Hindlimb muscle (tissue), 1 donor: ENCODE data around the gene CAMKMT. TPM values are rescaled to one million over a fixed set of nuclear protein-coding genes. Genes with fewer than 3 reads are reported as not detected.
A peak's percentile ranks its signal among the peaks of the same experiment; 100 is the strongest.
"Not testable (repeated sequence)": the region's sequence is repeated elsewhere in the genome, so short reads cannot be mapped to it uniquely, and the experiment has no call there.

Source experiments
- DNase-seq: peaks from one replicate; pipeline ENCODE4 v3.0.0-alpha.2; 2013
- polyA plus RNA-seq: library from polyadenylated mRNA; unstranded; fragments of 120-200 nt; gene quantifications from one replicate; pipeline ENCODE4 v1.2.1, GENCODE V29; 2013; ENCODE audit not compliant: insufficient read length

CAMKMT gene
- polyA plus RNA-seq, 1 donor = 4.3 TPM

DNA sequence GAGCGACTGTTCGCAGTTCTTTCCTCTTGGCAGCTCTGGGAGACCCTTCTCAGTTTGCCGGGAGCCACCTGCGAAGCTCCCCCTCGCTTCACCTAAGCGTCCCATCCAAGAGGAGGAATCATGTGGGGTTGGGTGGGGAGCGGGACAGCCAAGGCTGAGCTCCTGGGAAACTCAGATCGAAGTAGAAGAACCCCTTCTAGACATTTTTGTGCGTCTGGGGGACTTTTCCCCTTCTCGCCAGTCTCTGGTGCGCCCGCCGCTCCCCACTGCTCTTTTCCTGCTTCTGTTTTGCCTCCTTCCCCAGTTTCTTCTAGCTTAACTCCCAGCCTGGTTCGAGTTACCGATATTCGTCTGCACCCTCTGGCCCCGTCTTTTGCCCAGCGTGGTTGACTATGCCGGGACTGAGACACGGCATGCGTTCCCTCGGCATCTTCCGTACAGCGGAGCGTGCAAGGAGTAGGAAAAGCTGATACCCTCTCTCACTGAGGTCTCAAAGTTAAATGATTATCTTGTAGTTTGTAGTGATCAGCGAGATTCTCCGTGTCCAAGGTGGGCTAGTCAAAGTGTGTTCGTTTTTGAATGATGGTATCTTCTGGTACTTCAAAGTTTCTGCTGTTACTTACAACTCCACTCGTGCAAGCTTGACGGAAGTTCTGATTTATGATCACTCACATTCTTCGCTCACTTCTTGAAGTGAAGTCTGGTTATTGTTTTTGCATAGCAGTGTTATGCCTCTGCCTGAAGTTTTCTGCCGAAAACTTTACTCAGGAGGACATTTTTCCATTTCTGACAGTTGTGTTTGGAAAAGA is 664 bp downstream of the CAMKMT start:
- peak; percentile 44 for DNase-seq

DNA sequence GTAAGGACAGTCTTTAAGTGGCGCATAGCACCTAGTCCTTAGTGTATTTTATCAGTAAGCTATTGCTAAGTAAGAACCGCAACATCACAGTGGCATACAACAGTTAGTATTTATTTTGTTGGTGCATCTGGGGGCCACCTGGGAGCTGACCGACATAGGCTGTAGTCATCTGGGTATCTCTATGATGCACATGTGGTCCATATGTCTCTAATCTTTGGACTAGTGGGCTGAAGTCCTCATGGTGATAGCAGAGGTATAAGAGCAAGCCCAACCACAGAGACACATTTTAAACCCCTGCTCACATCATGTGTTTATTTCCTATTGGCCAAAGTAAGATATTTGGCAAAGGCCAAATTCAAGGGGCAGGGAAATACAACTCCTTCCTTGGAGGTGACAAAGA is 2.9 kb downstream of the CAMKMT start:
- no peak for DNase-seq

DNA sequence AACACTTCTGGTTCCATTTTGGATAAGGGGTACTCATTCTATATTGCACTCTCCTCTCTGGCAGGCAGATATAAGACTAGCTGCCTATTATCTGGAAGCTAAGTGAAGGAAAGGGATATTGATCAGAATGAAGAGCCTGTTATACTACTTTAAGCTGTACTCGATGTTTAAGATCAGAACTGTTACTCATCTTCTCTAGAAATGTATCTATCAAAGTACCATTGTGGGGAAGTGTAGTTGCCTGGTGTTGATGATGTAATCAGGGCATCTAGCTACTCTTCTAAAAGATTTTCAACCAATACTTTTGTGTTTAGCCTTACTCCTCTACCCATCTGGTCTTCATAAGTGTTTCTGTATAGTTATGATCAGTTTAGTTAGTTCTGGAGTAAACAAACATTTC is 5.8 kb downstream of the CAMKMT start:
- DNase-seq = no peak

DNA sequence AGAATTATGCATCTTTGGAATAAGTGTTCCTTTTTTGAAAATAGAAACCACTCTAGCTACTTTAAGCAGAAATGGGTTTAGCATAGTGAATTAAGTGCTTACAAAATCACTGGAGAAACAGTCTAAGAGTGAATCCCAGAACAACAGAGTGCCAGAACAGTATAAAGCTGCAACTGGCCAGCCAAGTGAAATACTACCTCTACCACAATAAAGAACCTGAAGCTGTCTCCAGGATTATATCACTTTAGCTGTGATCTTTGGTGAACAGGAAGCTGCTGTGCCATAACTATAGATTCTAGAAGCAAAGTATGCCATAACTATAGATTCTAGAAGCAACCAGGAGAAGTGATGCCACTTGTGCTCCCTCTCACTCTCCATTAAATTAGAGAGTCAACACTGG is 7.6 kb downstream of the CAMKMT start:
- DNase-seq = no peak

DNA sequence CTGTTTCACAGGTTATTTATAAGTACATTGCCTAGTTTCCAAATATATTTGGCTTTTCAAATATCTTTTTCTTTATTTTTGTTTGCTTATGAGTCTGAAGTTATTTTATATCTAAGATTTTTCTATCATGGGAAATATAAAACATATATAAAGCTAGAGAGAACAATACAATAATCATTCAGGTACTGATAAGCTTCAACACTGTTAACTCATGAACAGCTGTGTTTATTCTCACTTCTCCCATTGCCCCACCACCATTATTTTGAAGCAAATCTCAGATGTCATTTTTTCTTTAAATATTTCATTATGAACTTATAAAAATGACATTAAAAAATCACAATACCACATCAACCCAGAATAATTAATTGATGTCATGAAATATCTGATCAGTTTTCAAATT is 9.7 kb downstream of the CAMKMT start:
- no peak for DNase-seq

DNA sequence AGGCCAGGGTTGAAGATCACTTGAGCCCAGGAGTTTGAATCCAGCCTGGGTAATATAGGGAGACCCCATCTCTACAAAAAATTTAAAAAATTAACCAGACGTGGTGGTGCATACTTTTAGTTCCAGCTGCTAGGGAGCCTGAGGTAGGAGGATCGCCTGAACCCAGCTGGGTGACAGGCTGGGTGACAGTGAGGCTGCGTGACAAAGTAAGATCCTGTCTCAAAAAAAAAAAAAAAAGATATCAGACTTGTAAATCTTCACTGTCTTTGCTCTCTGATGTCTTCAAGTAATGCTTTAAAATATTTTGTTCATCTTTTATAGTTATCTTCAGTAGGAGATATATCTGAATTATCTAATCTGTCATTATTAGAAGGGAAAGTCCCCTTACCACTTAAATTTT is 10.5 kb downstream of the CAMKMT start:
- DNase-seq = no peak

DNA sequence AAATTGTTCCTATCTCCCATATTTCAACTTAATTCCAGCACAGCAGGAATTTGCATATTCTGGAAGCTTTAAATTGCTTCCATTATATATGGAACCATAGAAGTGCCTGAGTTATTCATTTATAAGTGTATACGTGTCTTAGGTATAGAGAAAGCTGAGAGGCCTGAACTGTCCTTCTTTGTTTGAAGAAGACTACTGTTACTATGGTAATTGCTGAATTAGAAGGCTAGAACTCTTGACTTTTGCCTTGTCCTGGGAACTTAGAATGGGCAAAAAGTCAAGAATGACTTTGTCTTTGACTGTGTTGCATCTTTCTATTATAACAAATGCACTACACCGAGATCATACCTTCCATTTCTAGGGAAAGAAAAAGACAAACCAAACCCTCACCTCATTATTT is 15.7 kb downstream of the CAMKMT start:
- DNase-seq = no peak

DNA sequence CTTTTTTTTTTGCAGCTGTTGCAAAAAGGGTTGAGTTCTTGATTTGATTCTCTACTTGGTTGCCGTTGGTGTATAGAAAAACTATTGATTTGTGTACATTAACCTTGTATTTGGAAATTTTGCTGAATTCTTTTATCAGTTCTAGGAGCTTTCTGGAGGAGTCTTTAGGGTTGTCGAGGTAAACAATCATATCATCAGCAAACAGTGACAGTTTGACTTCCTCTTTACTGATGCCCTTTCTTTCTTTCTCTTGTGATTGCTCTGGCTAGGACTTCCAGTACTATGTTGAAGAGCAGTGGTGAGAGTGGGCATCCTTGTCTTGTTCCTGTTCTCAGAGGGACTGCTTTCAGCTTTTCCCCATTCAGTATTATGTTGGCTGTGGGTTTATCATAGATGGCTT is 23.5 kb downstream of the CAMKMT start:
- not testable (repeated sequence) for DNase-seq

DNA sequence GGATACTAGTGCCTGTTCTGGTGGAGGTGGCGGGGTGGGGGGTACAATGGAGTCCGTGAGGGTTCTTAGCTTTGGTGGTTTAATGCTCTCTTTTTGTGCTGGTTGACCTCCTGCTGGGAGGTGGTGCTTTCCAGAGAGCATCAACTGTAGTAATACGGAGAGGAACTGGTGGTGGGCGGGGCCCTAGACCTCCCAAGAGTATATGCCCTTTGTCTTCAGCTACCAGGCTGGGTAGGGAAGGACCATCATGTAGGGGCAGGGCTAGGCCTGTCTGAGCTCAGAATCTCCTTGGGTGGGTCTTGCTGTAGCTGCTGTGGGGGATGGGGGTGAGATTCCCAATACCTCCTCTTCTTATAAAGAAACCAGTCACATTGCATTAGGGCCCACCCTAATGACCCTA is 27.1 kb downstream of the CAMKMT start:
- DNase-seq = no peak

DNA sequence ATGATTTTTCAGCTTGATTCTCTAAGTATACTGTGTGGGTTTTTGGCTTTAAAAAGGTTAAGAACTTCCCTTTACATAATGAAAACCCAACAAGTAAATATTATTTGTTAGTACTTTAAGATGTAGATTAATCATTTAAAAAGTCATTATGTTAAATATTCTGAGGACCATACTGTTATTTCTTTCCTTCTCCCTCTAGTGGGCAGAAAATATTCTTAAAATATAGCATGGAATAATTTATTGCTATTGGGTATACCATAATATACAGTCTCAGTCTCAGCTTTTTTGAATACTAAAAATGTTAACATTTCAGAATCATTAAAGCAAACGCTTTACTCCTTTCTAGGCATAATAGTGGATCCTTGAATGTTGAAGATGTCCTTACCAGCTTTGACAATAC is 28.1 kb downstream of the CAMKMT start:
- DNase-seq = no peak

DNA sequence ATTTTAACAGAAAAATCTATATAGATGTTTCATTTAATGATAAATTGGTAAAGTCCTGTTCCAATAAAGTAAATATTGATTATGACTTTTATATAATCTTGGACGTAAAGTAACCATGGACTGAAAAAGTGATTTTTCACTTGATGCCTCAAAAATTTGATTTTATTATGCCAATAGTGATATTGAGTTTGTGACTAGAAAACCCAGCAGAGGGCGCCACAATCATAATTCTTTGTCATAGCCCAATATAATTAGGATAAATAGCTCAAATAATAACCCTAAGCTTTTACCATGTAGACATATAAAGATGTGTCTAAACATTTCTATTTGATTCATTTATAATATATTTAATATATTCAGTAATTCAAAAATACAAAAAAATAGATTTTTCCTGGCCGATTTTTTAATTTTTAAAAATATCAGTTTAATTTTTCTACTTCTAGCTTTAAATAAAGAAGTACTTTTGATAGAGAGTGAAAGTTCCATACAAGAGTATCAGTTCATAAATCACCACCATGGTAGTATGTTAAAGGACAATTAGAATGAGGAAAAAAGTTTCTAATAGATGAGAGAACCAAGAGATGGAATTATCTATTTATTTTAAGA is 30.7 kb downstream of the CAMKMT start:
- peak; percentile 12 for DNase-seq

DNA sequence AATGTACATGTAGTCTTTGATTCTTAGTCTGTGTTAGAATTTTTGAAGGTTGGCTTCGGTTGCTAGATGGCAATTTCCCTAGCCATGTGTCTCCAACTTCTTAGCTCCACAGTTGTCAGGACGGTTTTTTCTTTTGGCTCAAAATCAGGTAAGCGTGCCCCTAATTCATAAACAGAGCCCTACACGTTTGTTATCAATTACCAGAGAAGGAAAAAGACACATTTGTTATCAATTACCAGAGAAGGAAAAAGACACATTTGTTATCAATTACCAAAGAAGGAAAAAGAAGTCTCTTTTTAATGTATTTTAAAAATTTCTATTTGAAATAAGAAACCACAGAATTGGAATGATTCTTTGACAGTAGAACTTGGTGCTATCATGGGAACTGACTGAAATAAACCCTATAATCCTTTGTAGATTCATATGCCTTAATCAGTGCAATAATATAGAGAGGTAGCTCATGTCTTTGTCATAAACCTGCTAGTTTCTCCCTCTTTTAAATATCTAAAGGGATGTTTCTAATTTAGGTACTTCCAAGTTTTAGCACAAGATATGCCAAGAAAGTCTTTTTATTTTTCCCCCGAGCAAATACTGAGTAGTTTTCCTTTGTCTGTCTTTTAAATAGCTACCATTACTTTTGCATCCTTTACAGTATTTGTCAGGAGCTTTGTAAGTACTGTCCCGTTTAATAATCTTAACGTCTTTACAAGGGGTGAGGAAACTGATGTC is 35.9 kb downstream of the CAMKMT start:
- DNase-seq = peak; percentile 13

DNA sequence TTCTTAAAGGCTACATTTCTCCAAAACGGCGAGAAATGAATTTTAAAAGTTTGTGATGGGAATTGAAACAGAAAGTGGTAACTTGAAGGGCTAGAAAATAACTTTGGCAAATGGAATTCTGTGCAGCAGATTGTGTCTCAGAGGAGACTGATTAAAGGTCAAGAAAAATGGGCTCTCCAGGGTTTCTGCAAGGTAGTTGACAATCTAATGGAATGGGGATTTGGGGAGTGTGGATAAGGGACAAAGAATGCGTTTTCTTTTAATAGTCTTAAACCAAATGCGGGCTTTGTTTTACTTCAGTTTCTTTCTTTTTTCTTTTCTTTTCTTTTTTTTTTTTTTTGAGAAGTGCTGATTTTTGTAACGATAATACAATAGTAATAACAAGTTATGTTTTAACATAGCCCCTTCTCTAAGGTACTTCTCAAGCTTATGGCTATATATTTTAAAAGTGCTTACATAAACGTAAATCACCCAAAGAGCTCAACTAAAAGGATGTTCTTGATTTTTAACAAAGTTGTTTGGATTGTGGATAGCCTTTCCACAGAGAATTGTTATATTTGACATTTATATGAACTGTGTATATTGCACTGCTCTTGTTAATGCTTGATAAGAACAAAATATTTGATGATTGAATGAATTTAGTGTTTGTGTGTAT is 36.6 kb downstream of the CAMKMT start:
- no peak for DNase-seq

DNA sequence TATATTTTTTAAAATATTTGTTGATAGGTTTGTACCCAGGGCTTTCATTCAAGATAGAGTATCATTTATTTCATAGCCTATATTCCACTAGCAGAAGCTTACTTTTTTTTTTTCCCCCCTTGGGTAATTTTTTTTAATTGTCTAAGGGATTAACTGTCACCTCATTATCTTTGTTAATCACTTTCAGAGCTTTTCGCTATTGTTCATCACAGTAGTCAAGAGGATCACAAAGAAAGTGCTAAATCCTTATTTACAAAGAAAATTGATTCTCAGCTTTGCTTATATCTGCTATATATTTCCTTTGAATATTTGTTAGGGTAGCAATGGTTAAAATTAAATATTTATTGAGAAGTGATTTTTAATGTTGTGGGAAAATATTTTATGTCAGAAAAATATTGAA is 59.0 kb downstream of the CAMKMT start:
- DNase-seq = no peak

DNA sequence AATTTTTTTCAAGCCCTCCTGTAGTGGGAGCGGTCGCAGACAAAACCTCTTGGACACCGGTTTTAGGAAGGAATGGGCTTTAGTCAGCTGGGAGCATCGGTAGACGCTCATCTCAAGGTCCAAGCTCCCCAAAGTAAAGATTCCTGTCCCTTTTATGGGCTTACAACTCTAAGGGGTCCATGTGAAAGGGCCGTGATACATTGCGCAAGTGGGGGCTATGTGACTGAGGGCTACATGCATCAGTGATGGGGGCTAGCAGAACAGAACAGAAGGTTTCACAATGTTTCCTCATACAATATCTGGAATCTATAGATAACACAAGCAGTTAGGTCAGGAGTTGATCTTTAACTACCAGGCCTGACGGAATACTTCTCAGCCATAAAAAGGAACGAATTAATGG is 62.5 kb downstream of the CAMKMT start:
- DNase-seq = no peak

DNA sequence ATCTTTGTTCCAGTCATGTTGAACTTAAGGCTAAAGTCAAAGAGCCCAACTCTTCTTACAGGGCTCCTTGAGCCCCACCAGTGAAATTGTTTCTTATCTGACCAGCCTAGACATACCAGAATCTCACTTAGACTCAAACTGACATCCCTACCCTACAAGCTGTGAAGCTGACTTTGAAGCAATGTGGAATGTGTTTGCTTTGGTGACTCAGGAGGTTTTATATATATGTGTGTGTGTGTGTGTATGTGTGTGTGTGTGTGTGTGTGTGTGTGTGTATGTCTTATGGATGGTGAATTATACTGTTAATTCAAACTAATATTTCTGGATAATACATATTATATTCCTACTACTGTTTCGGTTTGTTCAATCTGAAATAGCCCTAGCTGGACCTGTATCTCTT is 67.3 kb downstream of the CAMKMT start:
- no peak for DNase-seq

DNA sequence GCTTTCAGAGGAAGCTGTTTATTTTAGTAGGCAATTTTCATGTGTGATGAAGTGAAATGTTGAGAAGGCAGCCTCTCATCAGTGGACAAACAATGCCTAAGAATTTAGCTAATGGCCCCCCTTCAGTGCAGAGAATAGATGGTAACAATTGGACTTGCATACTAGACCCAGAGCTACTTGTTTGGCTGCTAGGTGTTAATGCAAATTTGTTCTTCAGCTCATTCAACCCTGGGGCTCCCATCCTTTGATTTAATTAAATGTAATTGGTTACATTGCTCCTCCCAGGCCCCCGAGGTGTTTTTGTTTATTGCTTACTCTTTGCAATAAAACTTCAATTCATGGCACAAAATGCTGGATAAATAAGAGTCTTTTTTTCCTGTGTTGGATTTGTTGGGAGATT is 68.6 kb downstream of the CAMKMT start:
- DNase-seq = no peak

DNA sequence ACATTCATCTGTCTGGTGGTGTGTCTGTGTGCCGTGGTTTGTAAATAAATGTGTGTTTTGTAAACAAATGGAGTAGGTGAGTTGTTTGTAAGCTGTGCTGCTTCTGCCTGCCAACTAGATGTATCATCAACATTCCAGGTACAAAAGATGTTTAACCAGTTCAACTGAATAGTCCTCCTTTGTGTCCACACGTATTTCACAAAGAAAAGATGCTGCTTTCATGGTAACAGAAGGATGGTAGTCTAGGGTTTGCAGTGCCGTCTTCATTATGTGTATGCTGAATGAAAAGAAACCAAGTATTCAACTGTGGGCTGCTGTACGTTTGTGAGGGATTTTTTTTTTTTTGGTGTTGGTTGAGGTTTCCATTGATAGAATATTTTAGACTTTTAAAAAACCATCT is 72.1 kb downstream of the CAMKMT start:
- no peak for DNase-seq

DNA sequence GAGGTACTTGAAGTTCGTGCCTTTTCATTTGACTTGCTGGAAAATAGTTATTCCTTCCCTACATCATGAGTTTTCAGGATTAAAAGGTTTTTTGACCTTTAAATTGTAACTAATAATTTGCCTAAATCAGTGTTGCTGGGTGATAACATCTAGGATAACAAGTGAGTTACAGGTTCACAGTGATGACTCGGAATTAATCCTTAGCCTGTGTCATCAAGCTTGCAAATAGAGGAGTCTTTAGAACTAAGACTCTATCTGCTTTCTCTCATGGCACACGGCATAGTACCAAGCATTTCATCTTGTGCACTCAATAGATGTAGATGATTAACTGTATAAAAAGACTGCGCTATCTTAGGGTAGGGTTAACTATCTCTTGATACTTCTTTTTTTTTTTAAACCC is 79.5 kb downstream of the CAMKMT start:
- no peak for DNase-seq

DNA sequence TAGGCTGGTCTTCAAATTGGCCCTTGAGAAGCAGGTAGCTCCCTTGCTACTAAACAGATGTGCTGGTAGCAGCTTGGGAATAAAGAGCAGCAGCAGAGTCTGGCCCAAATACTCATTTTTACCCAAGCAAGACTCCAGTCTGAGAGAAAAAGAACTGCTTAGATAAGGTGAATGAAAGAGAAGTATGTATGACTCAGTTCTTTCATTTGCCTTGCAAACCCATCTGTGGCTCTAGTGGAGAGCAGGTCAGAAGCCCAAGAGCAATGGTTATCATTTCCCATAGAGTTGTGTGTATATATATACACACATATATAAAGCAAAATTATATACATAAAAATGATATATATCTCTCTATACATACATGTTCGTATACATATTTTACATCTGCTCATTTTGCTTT is 80.3 kb downstream of the CAMKMT start:
- no peak for DNase-seq

DNA sequence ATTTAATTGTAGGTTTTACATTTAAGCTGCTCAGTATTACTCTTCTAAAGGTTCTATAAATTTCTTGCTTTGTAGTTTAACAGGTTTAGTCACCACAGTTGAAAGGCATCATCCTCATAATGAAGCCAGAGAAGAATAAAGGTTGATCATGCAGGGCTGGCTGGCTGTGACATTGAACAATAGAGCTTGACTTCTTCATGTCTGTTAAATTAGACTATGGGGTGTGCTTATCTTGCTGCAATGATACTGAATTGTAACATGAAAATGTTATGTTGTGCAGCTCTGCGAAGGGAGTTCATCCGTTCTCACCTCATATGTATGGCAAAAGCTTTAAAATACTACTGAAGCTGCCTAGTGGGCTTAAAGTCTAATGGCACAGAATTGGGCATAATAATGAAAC is 81.8 kb downstream of the CAMKMT start:
- no peak for DNase-seq

DNA sequence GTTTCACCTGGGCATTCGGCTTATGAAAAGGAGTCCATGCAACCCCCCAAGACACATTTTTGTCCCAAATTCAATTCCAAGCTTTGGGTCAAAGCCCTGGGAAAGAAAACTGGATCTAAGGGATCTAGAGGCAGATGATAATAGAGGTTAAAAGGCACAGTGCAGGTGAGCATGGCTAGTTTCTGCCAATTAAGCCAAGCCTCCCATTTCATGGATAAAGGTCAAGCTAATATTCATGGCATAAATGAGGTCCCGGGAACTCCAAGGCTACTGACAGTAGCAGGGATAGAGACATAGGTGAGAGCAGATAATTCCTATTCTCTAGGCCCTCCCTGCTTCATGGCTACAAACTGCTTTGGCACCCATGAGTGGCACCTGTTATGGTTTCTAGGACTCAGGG is 83.1 kb downstream of the CAMKMT start:
- no peak for DNase-seq

DNA sequence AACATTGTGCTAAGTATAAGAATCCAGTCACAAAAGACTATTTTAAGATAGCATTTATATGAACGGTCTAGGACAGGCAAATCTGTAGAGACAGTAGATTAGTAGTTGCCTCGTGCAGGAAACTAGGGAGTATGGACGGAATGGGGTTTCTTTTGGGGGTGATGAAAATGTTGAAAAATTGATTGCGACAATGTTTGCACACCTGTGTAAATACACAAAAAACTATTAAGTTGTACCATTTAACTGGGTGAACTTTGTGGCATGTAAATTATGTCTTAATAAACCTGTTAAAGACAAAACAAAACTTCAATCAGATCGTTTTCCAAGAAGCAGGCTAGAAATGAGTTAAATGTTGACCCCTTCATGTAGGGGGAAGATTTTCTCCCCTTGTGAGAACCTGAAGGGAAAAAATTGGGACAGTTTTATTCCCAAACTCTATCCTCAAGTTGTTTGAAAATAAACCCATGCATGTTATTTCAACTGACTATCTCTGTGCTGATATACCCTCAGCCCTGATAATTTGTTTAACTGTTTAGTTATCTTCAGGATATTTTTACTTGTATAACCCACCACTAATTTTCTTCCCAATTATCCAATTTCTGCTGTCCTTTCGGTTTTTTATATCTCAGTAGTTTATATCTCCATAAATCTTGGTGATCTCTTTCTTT is 87.2 kb downstream of the CAMKMT start:
- no peak for DNase-seq
